Hepatocyte (in vitro differentiated cells): ENCODE measurements around the gene GNL2. TPM values are rescaled to one million over a fixed set of nuclear protein-coding genes. Genes with fewer than 3 reads are reported as not detected.
"Not testable (repeated sequence)": the region's sequence is repeated elsewhere in the genome, so short reads cannot be mapped to it uniquely, and the experiment has no call there.

Experiments
- DNase-seq: peaks from one replicate; pipeline ENCODE4 v3.0.0-alpha.2; 2016; ENCODE audit warnings: low spot score
- H2AFZ ChIP-seq: fragments of 200-600 bp; sonication (generic); 2 replicates; pipeline ENCODE4 v1.6.0; 2016; ENCODE audit warnings: antibody characterized with exemption, mild to moderate bottlenecking
- H3K27ac ChIP-seq: fragments of 200-600 bp; sonication (generic); 2 replicates; pipeline ENCODE4 v1.5.1; 2016; ENCODE audit warnings: mild to moderate bottlenecking
- H3K27me3 ChIP-seq: fragments of 200-600 bp; sonication (generic); 2 replicates; pipeline ENCODE4 v1.6.1; 2016
- H3K36me3 ChIP-seq: fragments of 200-600 bp; sonication (generic); replicated peaks from 2 replicates; pipeline ENCODE4 v1.5.1; 2016; ENCODE audit warnings: low read depth; ENCODE audit not compliant: insufficient read depth
- H3K4me1 ChIP-seq: fragments of 200-600 bp; sonication (generic); 2 replicates; pipeline ENCODE4 v1.5.1; 2016; ENCODE audit warnings: mild to moderate bottlenecking, moderate library complexity; ENCODE audit not compliant: insufficient read depth
- H3K4me2 ChIP-seq: fragments of 200-600 bp; sonication (generic); 2 replicates; pipeline ENCODE4 v1.6.0; 2016
- H3K4me3 ChIP-seq: fragments of 200-600 bp; sonication (generic); 2 replicates; pipeline ENCODE4 v1.5.1; 2016; ENCODE audit warnings: mild to moderate bottlenecking
- H3K79me2 ChIP-seq: fragments of 200-600 bp; sonication (generic); 2 replicates; pipeline ENCODE4 v1.6.0; 2017; ENCODE audit warnings: mild to moderate bottlenecking
- H3K9me2 ChIP-seq: fragments of 200-600 bp; sonication (generic); replicated peaks from 2 replicates; pipeline ENCODE4 v1.6.0; 2017; ENCODE audit warnings: mild to moderate bottlenecking; ENCODE audit not compliant: insufficient read depth
- H3K9me3 ChIP-seq: fragments of 200-600 bp; sonication (generic); 2 replicates; pipeline ENCODE4 v1.5.1; 2016; ENCODE audit warnings: low read depth, mild to moderate bottlenecking
- H4K20me1 ChIP-seq: fragments of 200-600 bp; sonication (generic); 2 replicates; pipeline ENCODE4 v1.6.0; 2016; ENCODE audit warnings: mild to moderate bottlenecking; ENCODE audit not compliant: insufficient read depth, poor library complexity, severe bottlenecking
- EZH2 ChIP-seq: fragments of 200-600 bp; sonication (generic); IDR thresholded peaks from 2 replicates; pipeline ENCODE4 v1.6.1; 2016; ENCODE audit warnings: antibody characterized with exemption, mild to moderate bottlenecking, borderline replicate concordance
- EZH2phosphoT487 ChIP-seq: fragments of 200-600 bp; sonication (generic); IDR thresholded peaks from one replicate; pipeline ENCODE4 v1.6.1; 2018; ENCODE audit warnings: antibody characterized with exemption, mild to moderate bottlenecking, low read depth, moderate library complexity; ENCODE audit not compliant: unreplicated experiment, severe bottlenecking
- WGBS: methylation state at CpG from one replicate; pipeline ENCODE4 v1.1.6; 2016; ENCODE audit warnings: low lambda C conversion rate; ENCODE audit errors: missing lambda C conversion rate; 5-methylcytosine and 5-hydroxymethylcytosine counted together
- polyA plus RNA-seq: library from polyadenylated mRNA; unstranded; fragments of >200 nt; fragmentation: Nextera tagmentation; extraction: Ambion mirVana; gene quantifications from 2 replicates; pipeline ENCODE4 v1.2.1, GENCODE V29; 2016
- total RNA-seq: library from RNA; depleted of rRNA; stranded (reverse); fragments of >200 nt; gene quantifications from 2 replicates; pipeline ENCODE4 v1.2.3, GENCODE V29; 2014
- TF ChIP-seq, protein P1 (sequence below): fragments of 200-600 bp; sonication (generic); IDR thresholded peaks from 2 replicates; pipeline ENCODE4 v1.5.1; 2016; ENCODE audit warnings: antibody characterized with exemption, mild to moderate bottlenecking; ENCODE audit not compliant: poor library complexity

GNL2 gene
- total and polyA plus RNA-seq, 2 experiments from 2014 or later = 47.2 to 51.7 TPM

- TF ChIP-seq EZH2phosphoT487 (no peak), EZH2 (no peak)
- TF ChIP-seq, protein P1, sequence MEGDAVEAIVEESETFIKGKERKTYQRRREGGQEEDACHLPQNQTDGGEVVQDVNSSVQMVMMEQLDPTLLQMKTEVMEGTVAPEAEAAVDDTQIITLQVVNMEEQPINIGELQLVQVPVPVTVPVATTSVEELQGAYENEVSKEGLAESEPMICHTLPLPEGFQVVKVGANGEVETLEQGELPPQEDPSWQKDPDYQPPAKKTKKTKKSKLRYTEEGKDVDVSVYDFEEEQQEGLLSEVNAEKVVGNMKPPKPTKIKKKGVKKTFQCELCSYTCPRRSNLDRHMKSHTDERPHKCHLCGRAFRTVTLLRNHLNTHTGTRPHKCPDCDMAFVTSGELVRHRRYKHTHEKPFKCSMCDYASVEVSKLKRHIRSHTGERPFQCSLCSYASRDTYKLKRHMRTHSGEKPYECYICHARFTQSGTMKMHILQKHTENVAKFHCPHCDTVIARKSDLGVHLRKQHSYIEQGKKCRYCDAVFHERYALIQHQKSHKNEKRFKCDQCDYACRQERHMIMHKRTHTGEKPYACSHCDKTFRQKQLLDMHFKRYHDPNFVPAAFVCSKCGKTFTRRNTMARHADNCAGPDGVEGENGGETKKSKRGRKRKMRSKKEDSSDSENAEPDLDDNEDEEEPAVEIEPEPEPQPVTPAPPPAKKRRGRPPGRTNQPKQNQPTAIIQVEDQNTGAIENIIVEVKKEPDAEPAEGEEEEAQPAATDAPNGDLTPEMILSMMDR = no peak
- Histone ChIP-seq H3K4me2 (no peak overlapping the region), H3K4me1 (peaks cover 16% of the 10 kb centered on the region), H3K4me3 (no peak overlapping the region), H3K9me2 (no peaks in the 10 kb centered on the region), H3K27ac (peak overlapping the region; percentile 31), H3K79me2 (no peaks in the 10 kb centered on the region), H4K20me1 (no peaks in the 10 kb centered on the region), H3K27me3 (no peaks in the 10 kb centered on the region), H3K36me3 (no peaks in the 10 kb centered on the region), H2AFZ (no peak overlapping the region), H3K9me3 (no peaks in the 10 kb centered on the region)
- 95% methylated on average over 1 of the region's 1 CpG for WGBS
- no peak for DNase-seq
Observed at GRCh38 chr1:37562984-37563383, 32.8 kb downstream of the GNL2 start.

GRCh38 chr1:37561133-37562132, 34.3 kb downstream of the GNL2 start:
- H2AFZ ChIP-seq = no peak overlapping the region
- 89% methylated on average over 21 of the region's 21 CpGs for WGBS
- H4K20me1 ChIP-seq = no peaks in the 10 kb centered on the region
- no peak overlapping the region for H3K4me3 ChIP-seq
- H3K4me2 ChIP-seq = no peak overlapping the region
- H3K27ac ChIP-seq = peak overlapping the region; percentile 86
- H3K9me3 ChIP-seq = no peaks in the 10 kb centered on the region
- no peaks in the 10 kb centered on the region for H3K36me3 ChIP-seq
- no peak for DNase-seq
- peaks cover 5% of the 10 kb centered on the region for H3K79me2 ChIP-seq
- peaks cover 27% of the 10 kb centered on the region for H3K4me1 ChIP-seq
- TF ChIP-seq, protein P1 = peak; percentile 37
- no peak for TF ChIP-seq EZH2
- H3K9me2 ChIP-seq = no peaks in the 10 kb centered on the region
- no peaks in the 10 kb centered on the region for H3K27me3 ChIP-seq

GRCh38 chr1:37560401-37561132, 35.2 kb downstream of the GNL2 start:
- no peaks in the 10 kb centered on the region for H3K36me3 ChIP-seq
- no peak overlapping the region for H3K4me3 ChIP-seq
- no peaks in the 10 kb centered on the region for H3K27me3 ChIP-seq
- H2AFZ ChIP-seq = no peak overlapping the region
- peaks cover 32% of the 10 kb centered on the region for H3K4me1 ChIP-seq
- peak overlapping the region; percentile 86 for H3K27ac ChIP-seq
- 74% methylated on average over 10 of the region's 10 CpGs for WGBS
- H3K9me3 ChIP-seq = no peaks in the 10 kb centered on the region
- no peaks in the 10 kb centered on the region for H3K9me2 ChIP-seq
- peaks cover 5% of the 10 kb centered on the region for H3K79me2 ChIP-seq
- DNase-seq = no peak
- TF ChIP-seq EZH2 (no peak), EZH2phosphoT487 (no peak)
- TF ChIP-seq, protein P1 = no peak
- H3K4me2 ChIP-seq = peak overlapping the region; percentile 37
- H4K20me1 ChIP-seq = no peaks in the 10 kb centered on the region

GRCh38 chr1:37559957-37560379, 35.8 kb downstream of the GNL2 start:
- peak overlapping the region; percentile 86 for H3K27ac ChIP-seq

More at GRCh38 chr1:37559957-37560379, 35.8 kb downstream of the GNL2 start:
- H3K4me1 ChIP-seq = peaks cover 32% of the 10 kb centered on the region
- not testable (repeated sequence) for H3K36me3 ChIP-seq, H3K27me3 ChIP-seq, H3K9me2 ChIP-seq, H3K79me2 ChIP-seq, DNase-seq, H4K20me1 ChIP-seq, H3K4me3 ChIP-seq, H3K9me3 ChIP-seq
- peak overlapping the region; percentile 37 for H3K4me2 ChIP-seq
- H2AFZ ChIP-seq = peak overlapping the region; percentile 4
- WGBS = 49% methylated on average over 12 of the region's 12 CpGs
